D721Med (cell line): ENCODE measurements around the gene PITPNB.

Experiments
- DNase-seq: peaks from one replicate; pipeline ENCODE4 v3.0.0; 2011; ENCODE audit warnings: low spot score; ENCODE audit not compliant: insufficient read length
- FAIRE-seq: peaks from 2 replicates; lab custom pipeline; 2011; peaks lifted over from hg19 to GRCh38; lab: Jason Lieb, UNC
- TF ChIP-seq, protein P1 (sequence below): IDR thresholded peaks from 2 replicates; pipeline ENCODE4 v1.5.1; 2012; ENCODE audit warnings: mild to moderate bottlenecking, control low read depth; ENCODE audit not compliant: insufficient read depth; ENCODE audit errors: missing control alignments

Gene PITPNB

DNA sequence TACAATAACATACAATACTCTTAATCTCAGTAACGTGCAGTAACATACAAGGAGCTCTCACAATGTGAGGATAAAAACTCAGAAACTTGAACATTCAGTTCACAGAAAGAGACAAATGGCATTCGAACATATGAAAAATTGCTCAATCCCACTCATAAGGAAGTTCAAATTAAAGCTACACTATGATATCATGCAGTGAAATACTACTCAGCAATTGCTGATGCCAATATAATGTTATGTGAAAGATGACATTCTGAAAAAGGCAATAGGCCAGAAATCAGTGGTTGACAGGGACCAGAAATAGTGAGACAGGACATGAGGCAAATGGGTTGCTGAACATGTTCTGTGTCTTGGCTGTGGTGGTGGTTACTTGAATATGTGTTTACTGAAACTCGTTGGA is 33.7 kb upstream of the PITPNB start:
- FAIRE-seq (no peak), DNase-seq (no peak)
- TF ChIP-seq, protein P1, sequence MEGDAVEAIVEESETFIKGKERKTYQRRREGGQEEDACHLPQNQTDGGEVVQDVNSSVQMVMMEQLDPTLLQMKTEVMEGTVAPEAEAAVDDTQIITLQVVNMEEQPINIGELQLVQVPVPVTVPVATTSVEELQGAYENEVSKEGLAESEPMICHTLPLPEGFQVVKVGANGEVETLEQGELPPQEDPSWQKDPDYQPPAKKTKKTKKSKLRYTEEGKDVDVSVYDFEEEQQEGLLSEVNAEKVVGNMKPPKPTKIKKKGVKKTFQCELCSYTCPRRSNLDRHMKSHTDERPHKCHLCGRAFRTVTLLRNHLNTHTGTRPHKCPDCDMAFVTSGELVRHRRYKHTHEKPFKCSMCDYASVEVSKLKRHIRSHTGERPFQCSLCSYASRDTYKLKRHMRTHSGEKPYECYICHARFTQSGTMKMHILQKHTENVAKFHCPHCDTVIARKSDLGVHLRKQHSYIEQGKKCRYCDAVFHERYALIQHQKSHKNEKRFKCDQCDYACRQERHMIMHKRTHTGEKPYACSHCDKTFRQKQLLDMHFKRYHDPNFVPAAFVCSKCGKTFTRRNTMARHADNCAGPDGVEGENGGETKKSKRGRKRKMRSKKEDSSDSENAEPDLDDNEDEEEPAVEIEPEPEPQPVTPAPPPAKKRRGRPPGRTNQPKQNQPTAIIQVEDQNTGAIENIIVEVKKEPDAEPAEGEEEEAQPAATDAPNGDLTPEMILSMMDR, result no peak

DNA sequence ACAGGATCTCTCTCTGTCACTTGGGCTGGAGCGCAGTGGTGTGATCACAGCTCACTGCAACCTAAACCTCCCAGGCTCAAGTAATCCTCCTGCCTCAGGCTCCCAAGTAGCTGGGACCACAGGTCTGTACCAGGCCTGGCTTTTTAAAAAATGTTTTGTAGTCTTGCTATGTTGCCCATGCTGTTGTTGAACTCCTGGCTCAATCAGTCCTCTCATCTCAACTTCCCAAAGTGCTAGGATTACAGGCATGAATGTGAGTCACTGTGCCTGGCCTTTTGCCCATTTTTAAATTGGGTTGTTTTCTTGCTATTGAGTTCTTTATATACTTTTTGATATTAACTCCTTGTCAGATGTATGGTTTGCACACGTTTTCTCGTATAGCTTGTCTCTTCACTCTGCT is 33.0 kb upstream of the PITPNB start:
- DNase-seq, result no peak
- no peak for FAIRE-seq
- TF ChIP-seq, protein P1, result no peak

DNA sequence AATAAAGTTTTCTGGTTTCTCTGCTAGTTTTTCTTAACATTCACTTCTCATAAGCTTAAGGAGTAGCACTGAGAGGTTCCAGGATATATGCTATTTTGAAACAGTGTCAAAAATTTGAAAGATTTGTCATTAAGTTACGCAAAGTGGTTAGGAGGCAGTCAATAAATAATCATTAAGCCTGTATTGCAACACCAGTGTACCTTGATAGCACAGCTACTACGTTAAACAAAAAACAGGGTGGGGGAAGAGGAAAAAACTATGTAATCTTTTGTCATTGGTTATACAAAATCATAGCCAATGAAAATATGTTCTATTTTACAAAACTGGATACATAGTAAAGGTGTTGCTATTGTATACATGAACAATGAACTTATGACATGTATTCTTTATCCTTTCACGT is 30.4 kb upstream of the PITPNB start:
- FAIRE-seq (no peak), DNase-seq (no peak)
- TF ChIP-seq, protein P1, result no peak

DNA sequence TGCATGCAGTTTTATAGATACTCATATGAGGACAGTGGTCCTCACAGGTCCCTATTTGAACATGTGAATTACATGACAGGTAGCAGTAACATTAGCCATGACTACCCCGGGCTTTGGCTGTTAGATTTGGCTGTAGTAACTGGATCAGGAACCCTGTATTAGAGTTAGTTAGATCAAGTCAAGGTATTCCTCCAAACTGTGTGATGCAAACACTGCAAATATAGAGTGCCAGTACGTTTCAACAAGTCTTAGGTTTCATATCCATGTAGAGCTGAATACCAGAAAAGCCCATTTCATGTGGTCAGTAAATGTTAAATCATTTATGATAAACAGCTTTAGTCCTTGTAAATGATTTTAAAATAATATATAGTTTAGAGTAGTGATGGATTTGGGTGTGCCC is 29.5 kb upstream of the PITPNB start:
- FAIRE-seq (no peak), DNase-seq (no peak)
- TF ChIP-seq, protein P1, result no peak

DNA sequence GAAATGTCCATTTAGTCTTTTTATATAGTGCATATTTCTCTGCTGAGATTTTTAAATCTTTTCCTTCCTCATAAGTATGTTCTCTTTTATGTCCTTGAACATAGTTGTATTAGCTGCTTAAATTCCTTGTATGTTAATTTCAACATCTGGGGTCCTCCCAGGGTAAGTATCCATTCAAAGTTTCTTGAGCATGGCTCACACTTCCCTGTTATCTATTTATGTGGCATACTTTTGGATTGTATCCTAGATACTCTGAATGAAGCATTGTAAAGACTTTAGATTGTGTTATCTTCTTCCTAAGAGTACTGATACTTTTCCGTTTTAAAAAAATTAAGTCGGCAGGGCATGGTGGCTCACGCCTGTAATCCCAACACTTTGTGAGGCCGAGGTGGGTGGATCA is 28.4 kb upstream of the PITPNB start:
- DNase-seq (no peak), FAIRE-seq (no peak)
- TF ChIP-seq, protein P1, result no peak

DNA sequence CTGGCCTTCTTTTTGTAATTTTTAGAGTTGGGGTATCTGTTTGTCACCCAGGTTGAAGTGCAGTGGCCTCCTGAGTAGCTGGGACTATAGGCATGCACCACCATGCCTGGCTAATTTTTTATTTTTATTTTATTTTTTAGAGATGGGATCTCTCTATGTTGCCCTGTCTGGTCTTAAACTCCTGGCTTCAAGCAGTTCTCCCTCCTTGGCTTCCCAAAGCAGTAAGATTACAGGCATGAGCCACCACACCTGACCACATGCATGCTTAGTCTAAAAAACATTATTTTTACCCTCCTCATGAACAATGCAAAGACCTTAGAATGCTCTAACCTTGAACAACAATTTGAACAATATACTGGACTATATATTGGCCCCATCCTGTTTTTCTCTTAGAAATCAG is 22.1 kb upstream of the PITPNB start:
- no peak for FAIRE-seq
- TF ChIP-seq, protein P1, result no peak
- no peak for DNase-seq

DNA sequence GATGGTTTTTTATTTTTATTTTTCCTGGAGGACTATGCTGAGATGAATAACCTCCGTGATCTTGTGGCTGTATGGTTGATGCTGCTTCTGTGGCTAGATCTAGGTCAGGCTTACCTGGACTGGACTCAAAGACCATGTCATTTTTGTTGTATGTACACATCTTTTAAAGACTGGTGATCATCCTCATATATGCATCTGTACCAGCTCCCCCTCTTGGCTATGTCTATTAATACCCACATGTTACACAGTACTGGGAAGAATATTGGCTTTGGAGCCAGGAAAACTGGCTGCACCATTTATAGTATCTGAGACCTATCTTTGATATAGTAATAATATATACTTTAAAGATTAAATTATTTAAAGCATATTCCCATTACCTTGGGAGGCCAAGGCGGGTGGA is 18.4 kb upstream of the PITPNB start:
- TF ChIP-seq, protein P1, result peak; percentile 8
- DNase-seq (no peak), FAIRE-seq (no peak)
